IPS DF 4.7 (cell line): ENCODE data around the gene C5AR2.
"Not testable (repeated sequence)": the region's sequence is repeated elsewhere in the genome, so short reads cannot be mapped to it uniquely, and the experiment has no call there.

ENCODE experiments used
- DNase-seq: peaks from one replicate; pipeline ENCODE4 v3.0.0-alpha.2; 2013; ENCODE audit warnings: low spot score; ENCODE audit errors: extremely low read depth

The C5AR2 gene

DNA sequence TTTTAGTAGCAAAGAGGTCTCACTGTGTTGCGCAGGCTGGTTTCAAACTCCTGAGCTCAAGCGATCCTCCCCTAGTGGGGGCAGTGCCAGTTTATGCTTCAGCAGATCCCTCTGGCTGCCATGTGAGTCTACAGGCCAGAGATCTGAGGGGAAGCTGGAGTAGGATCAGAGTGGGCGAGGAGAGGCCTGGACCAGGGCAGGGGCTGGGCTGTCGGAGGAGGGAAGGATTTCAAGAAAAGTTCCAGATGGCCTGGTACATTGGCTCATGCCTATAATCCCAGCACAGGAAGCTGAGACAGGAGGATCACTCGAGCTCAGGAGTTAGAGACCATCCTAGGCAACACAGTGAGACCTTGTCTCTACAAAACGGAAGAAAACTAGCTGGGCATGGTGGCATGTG lies 27.0 kb downstream of the C5AR2 start:
- DNase-seq: no peak

GRCh38 chr19:47362321-47362720 lies 30.3 kb downstream of the C5AR2 start:
- DNase-seq: no peak

DNA sequence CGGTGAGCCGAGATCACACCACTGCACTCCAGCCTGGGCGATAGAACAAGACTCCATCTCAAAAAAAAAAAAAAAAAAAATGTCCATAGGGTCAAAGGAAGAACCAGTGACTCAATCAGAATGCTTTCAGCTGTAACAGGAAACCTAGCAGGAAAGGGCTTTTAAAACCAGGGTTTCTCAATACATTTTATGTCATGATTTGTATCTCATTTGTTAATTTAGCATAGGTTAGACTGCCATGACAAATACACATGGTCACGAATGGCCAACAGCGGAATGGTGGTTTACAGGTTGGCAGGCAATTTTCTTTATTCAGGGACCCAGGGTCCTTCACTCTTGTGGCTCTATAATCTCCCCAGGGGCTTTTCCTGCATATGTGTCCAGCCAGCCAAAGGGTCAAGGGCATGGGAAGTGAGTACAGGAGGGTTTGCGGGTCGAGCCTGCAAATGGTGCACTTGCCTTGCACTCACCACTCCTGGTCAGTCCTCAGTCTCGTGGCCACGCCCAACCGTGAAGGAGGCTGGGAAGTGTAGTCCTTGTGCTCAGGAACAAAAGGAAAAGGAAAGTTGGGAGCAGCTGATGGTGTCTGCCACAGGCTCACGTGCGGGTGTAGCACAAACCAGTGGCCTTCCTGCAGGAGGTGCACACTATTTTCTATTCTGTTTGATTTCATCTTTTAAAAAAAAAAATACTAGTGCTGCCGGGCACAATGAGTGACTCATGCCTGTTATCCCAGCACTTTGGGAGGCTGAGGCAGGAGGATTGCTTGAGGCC lies 32.0 kb downstream of the C5AR2 start:
- no peak for DNase-seq

DNA sequence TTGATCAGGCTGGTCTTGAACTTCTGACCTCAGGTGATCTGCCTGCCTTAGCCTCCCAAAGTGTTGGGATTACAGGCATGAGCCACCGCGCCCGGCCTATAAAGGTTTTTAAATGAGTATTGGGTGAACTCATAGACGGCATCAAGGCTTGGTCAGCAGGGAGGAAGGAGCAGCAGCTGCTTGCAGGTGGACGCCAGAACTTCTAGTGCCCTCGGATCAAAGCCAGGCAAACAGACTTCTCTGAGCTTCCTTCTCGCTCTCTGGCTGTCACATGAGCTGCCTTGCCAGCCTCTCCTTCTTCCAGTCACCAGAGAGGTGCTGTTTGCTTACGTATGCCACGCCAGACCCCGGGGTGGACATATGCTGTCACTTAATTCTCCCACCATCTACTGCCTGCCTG lies 33.5 kb downstream of the C5AR2 start:
- not testable (repeated sequence) for DNase-seq

DNA sequence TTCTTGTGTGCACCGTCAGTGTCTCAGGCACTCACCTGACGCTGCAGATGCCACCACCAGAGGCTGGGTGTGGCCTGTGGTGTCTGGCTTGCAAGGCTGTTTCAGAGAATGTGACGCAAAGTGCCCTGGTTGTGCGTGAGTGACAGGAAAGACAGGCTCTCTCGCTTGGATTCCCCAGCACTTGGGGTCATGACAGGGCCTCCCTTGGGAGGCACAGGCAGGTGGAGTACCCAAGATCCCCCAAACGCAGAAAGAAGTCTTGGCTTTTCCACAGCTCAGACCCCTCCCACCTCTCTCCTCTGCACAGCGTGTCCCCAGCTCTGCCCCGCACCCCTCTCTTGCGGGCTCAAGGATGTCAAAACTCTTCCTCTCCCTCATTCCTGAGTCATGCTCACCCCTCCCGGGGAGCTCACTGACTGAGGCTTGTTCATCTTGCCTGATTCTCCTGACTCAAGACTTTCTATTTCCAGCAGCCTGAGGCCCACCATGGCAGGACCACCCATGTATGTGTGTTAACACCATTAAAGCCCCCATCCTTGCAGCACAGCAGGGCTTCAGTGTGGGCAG lies 38.2 kb downstream of the C5AR2 start:
- no peak for DNase-seq

DNA sequence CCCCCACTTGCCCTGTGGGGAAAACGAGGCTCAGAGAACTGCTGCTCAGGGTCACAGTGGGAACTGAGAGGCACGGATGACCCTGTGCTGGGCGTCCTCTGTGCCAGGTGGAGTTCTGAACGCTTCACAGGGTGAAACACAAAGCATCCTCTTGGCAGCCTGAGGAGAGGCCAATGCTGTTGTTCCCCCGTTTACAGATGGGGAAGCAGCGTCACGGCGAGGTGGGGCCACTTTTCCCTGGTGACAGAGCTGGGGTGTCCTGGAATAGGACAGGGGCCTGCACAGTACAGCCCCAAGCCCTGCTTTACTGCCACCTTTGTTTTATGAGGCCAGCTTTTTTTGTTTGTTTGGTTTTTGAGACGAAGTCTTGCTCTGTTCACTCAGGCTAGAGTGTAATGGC lies 39.3 kb downstream of the C5AR2 start:
- DNase-seq: no peak

- DNase-seq: no peak
Observed at GRCh38 chr19:47372603-47373002, 40.6 kb downstream of the C5AR2 start.

DNA sequence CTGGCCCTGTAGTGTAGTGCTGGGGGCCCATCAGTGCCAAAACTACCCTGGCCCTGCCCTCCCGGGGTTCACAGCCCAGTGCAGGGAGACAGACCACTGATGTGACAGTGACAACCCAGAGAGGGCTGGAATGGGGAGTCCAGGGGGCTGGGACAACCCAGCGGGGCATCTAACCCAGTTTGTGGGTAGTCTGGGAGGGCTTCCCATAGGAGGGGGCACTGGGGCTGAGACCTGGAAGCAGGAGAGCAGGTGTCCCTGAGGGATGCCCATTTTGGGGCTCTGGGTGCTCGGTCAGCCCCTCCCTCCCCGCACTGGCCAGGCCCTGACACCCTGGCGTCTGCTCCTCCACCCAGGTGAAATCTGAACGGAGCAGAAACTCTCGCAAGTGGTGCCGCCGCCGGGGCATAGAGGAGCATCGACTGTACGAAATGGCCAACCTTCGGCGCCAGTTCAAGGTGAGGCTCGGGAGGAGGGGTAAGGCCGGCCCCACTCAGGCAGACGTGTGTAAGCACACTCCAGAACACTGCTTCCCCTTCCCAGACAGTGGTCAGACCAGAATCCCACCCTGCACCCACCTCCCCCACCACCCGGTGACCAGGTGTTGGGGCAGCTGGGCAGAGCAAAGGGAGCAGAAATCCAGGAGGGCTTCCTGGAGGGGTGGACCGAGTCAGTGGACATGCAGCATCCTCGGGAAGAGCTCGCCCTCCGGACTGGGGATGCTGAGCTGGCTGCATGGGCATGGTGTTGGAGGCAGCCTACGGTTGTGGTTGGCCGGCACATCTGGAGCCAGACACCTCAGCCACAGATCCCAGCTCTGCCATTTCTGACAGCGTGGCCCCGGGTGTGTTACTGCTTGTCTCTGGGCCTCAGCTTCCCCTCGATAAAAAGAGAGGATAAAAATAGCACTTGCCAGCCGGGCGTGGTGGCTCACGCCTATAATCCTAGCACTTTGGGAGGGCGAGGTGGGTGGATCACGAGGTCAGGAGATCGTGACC lies 41.6 kb downstream of the C5AR2 start:
- no peak for DNase-seq

DNA sequence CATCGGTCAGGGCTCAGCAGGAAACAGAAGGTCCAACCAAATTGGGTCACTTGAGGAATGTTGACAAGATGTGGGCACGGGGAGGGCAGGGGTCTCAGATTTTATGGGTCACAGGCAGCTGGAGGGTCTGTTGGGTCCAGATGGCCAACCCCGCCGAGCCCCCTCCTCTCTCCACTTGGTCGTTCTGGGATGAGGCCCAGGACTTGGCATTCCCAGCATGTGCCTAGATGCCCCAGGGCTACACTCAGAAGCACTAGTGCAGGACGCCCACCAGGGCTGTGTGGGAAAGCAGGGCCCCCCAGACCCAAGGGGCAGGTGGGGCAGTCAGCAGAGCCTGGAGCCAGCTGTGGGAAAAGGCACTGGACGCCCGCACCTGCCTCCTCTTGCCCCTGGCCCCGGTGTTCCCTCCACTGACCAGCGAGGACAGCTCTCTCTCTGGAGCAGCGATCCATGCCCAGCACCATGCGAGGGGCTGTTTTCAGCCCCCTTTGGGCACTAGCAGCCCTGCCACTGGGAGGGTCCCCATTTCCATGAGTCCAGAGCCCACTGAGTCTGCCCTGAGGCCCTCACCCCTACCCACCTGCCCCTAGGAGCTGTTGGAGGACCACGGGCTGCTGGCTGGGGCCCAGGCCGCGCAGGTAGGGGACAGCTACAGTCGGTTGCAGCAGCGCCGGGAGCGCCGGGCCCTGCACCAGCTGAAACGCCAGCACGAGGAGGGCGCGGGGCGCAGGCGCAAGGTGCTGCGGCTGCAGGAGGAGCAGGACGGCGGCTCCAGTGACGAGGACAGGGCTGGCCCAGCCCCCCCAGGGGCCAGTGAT lies 43.1 kb downstream of the C5AR2 start:
- no peak for DNase-seq

DNA sequence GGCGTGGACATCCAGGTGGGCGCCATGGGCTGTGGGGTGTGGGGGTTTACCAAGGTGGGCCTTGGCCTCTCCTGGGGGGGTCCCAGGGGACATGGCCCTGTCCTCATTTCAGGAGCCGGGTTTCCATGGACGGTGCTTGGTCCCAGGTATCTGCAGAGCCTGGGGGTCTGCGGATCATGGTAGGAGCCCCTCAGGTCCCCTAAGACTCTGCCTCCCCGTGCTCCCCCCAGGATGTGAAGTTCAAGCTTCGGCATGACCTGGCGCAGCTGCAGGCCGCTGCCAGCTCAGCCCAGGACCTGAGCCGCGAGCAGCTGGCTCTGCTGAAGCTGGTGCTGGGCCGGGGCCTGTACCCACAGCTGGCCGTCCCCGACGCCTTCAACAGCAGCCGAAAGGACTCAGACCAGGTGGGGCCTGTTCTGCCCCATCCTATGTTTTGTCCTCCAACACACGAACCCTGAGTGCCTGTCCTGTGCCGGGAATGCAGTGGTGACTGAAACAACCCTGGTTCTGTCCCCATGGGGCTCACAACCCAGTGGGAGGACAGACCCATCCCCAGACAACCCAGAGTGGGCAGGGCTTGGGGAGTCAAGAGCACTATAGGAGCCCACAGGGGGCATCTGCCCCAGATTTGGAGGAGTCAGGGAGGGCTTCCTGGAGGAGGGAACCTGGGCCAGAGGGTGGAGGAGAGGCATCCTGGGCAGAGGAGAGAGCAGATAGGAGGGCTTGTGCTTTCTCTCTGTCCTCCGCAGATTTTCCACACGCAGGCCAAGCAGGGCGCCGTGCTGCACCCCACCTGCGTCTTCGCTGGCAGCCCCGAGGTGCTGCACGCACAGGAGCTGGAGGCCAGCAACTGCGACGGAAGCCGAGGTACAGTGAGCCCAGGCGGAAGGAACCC lies 44.0 kb downstream of the C5AR2 start:
- no peak for DNase-seq

DNA sequence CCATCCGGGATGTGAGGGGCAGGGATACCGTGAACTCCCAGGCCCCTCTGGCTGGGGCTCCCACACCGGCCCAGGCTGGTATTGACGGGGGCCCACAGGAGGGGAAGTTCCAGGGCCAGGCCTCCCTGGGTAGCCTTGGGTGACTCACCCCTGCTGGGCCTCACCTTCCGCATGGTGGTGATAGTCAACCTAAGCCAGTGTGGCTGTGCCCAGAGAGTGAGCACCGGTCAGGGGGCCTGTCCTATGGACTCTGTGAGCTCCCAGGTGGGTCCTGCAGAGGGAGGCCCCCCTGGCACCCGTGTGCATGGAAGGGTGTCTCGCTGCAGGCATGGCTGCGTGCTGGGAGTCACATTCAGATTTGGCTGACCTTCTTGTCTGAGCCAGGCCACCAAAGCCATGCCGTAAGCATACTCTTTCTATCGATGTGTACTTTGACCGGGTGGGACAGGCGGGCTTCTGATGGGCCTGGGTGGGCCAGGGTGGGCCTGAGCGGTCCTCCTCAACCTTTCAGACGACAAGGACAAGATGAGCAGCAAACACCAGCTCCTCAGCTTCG lies 44.7 kb downstream of the C5AR2 start:
- no peak for DNase-seq

DNA sequence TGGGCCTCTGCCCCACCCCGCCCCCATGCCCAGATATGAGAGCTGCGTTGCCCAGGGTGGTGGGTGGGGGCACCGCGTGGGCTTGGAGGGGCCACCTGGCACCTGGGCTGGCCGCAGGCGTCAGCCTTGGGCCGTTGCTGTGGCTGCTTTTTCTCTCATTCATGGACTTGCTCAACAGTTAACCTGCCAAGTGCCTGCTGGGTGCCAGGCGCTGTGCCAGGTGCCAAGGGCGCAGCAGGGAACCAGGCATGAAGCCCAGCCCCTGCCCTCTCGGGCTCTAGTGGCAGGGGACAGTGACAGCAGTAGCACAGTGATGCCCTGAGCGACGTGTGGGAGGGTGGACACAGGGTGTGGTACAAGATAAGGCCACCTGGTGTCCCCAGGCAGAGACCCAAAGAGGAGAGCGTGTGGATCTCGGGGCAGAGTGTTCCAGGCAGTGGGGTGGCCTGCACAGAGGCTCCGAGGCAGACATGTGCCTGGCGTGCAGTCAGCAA lies 45.3 kb downstream of the C5AR2 start:
- no peak for DNase-seq

GRCh38 chr19:47377801-47378200 lies 45.8 kb downstream of the C5AR2 start:
- DNase-seq: no peak

- DNase-seq: no peak
Observed at GRCh38 chr19:47378246-47378645, 46.3 kb downstream of the C5AR2 start.

- no peak for DNase-seq
Observed at GRCh38 chr19:47379381-47379938, 47.5 kb downstream of the C5AR2 start.

- DNase-seq: no peak
Observed at GRCh38 chr19:47380559-47380958, 48.6 kb downstream of the C5AR2 start.

- DNase-seq: no peak
Observed at GRCh38 chr19:47381121-47381520, 49.1 kb downstream of the C5AR2 start.

GRCh38 chr19:47381653-47382279 lies 49.8 kb downstream of the C5AR2 start:
- DNase-seq: no peak

- not testable (repeated sequence) for DNase-seq
Observed at GRCh38 chr19:47383890-47384289, 51.9 kb downstream of the C5AR2 start.
